HepG2 (cell line): ENCODE measurements around the gene GPS1. TPM values are rescaled to one million over a fixed set of nuclear protein-coding genes. Genes with fewer than 3 reads are reported as not detected.
A peak's percentile ranks its signal among the peaks of the same experiment; 100 is the strongest.

Source experiments
- ARNTL ChIP-seq: sonication (generic); formaldehyde crosslinking; IDR thresholded peaks from 2 replicates; pipeline ENCODE4 v1.4.0; 2020; ENCODE audit warnings: mild to moderate bottlenecking, missing genetic modification reagents
- ETV5 ChIP-seq: IDR thresholded peaks from 2 replicates; pipeline ENCODE4 v1.6.1; 2018; ENCODE audit warnings: missing biosample characterization, missing genetic modification reagents, inconsistent platforms, borderline replicate concordance
- KMT2A ChIP-seq: sonication (generic); formaldehyde crosslinking; IDR thresholded peaks from 2 replicates; pipeline ENCODE4 v1.4.0; 2020; ENCODE audit warnings: missing genetic modification reagents
- MEIS2 ChIP-seq: sonication (generic); formaldehyde crosslinking; IDR thresholded peaks from 2 replicates; pipeline ENCODE4 v1.9.0; 2021; ENCODE audit warnings: mild to moderate bottlenecking, missing genetic modification reagents
- MIER2 ChIP-seq: IDR thresholded peaks from 2 replicates; pipeline ENCODE4 v1.6.1; 2016; ENCODE audit warnings: missing biosample characterization, missing genetic modification reagents
- SNRNP70 ChIP-seq: fragments of 200-400 bp; formaldehyde crosslinking; IDR thresholded peaks from 2 replicates; pipeline ENCODE4 v1.6.1; 2017; ENCODE audit warnings: mild to moderate bottlenecking, low read depth, low read length, moderate library complexity
- U2AF1 ChIP-seq: fragments of 200-400 bp; formaldehyde crosslinking; optimal IDR thresholded peaks from 2 replicates; pipeline ENCODE3; 2017; ENCODE audit warnings: mild to moderate bottlenecking, low read depth, low read length
- ZFAT ChIP-seq: sonication (generic); formaldehyde crosslinking; conservative IDR thresholded peaks from 2 replicates; pipeline ENCODE4 v1.8.1; 2023; ENCODE audit warnings: missing genetic modification reagents, inconsistent platforms
- ZFP37 ChIP-seq: sonication (generic); formaldehyde crosslinking; IDR thresholded peaks from 2 replicates; pipeline ENCODE4 v1.4.0; 2020; ENCODE audit warnings: missing genetic modification reagents, borderline replicate concordance
- ZNF407 ChIP-seq: sonication (generic); formaldehyde crosslinking; IDR thresholded peaks from one replicate; pipeline ENCODE4 v1.5.1; 2020; ENCODE audit warnings: mild to moderate bottlenecking, missing genetic modification reagents; ENCODE audit errors: not compliant biosample characterization
- ZNF530 ChIP-seq: sonication (generic); formaldehyde crosslinking; IDR thresholded peaks from 2 replicates; pipeline ENCODE4 v1.5.0; 2020; ENCODE audit warnings: low read depth, mild to moderate bottlenecking, missing genetic modification reagents
- ZNF615 ChIP-seq: sonication (generic); formaldehyde crosslinking; IDR thresholded peaks from 2 replicates; pipeline ENCODE4 v1.5.0; 2020; ENCODE audit warnings: mild to moderate bottlenecking, missing genetic modification reagents, borderline replicate concordance
- ZNF720 ChIP-seq: sonication (generic); formaldehyde crosslinking; IDR thresholded peaks from 2 replicates; pipeline ENCODE4 v1.4.0; 2020; ENCODE audit warnings: missing genetic modification reagents
- ZNF737 ChIP-seq: sonication (generic); formaldehyde crosslinking; IDR thresholded peaks from 2 replicates; pipeline ENCODE4 v1.5.0; 2020; ENCODE audit warnings: missing genetic modification reagents, mild to moderate bottlenecking, borderline replicate concordance
- polyA plus RNA-seq, 8 experiments: library from polyadenylated mRNA; depleted of rRNA in 3 of 8; stranded (reverse) in 7 of 8; unstranded in 1 of 8; fragments of >200 nt; fragmentation: Illumina TruSeq in 4 of 8; extraction: Trizol in 4 of 8; gene quantifications; 2 replicates each; pipeline versions ENCODE4 v1.2.1 to v1.2.3, GENCODE V29; 2011 to 2016; ENCODE audit warnings: low read depth in 4 of 8, missing spikeins in 1 of 8, mixed read lengths in 1 of 8; ENCODE audit not compliant: insufficient read depth in 1 of 8
- total RNA-seq, 5 experiments: library from RNA; depleted of rRNA; stranded (reverse); fragments of >200 nt; fragmentation: Illumina TruSeq; extraction: Trizol; gene quantifications; 2 replicates each; pipeline ENCODE4 v1.2.3, GENCODE V29; 2016; ENCODE audit warnings: low read depth in 1 of 5
- TF ChIP-seq, protein P1 (sequence below): sonication (generic); formaldehyde crosslinking; IDR thresholded peaks from 2 replicates; pipeline ENCODE4 v1.4.0; 2020; ENCODE audit warnings: mild to moderate bottlenecking, missing genetic modification reagents
- TF ChIP-seq, protein P2 (sequence below): sonication (generic); formaldehyde crosslinking; conservative IDR thresholded peaks from 2 replicates; pipeline ENCODE4 v1.4.0; 2020; ENCODE audit warnings: missing genetic modification reagents

GPS1 gene
- total and polyA plus RNA-seq, 2 of the 13 experiments (the other 11 are each of a cell fraction or from before 2014, with no cell fraction given): 124 to 128 TPM

GRCh38 chr17:82023447-82024241, 28.1 kb upstream of the GPS1 start (continued):
- TF ChIP-seq ZNF737: no peak
- peak; percentile 76 for TF ChIP-seq ZNF407
- TF ChIP-seq, protein P1, sequence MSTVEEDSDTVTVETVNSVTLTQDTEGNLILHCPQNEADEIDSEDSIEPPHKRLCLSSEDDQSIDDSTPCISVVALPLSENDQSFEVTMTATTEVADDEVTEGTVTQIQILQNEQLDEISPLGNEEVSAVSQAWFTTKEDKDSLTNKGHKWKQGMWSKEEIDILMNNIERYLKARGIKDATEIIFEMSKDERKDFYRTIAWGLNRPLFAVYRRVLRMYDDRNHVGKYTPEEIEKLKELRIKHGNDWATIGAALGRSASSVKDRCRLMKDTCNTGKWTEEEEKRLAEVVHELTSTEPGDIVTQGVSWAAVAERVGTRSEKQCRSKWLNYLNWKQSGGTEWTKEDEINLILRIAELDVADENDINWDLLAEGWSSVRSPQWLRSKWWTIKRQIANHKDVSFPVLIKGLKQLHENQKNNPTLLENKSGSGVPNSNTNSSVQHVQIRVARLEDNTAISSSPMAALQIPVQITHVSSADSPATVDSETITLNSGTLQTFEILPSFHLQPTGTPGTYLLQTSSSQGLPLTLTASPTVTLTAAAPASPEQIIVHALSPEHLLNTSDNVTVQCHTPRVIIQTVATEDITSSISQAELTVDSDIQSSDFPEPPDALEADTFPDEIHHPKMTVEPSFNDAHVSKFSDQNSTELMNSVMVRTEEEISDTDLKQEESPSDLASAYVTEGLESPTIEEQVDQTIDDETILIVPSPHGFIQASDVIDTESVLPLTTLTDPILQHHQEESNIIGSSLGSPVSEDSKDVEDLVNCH (CRISPR knock-in tag): no peak
- peak; percentile 31; the same call in 1 of the 2 replicates for TF ChIP-seq KMT2A (CRISPR knock-in tag)
- no peak; the same call in 1 of the 2 replicates for TF ChIP-seq ETV5 (CRISPR knock-in tag)
- TF ChIP-seq ZFAT (CRISPR knock-in tag): no peak
- TF ChIP-seq SNRNP70: no peak
- no peak for TF ChIP-seq MIER2 (CRISPR knock-in tag)
- TF ChIP-seq U2AF1: peak; percentile 93
- TF ChIP-seq ARNTL (CRISPR knock-in tag): no peak
- no peak for TF ChIP-seq ZNF530 (CRISPR knock-in tag)
- no peak for TF ChIP-seq ZNF720
- TF ChIP-seq ZFP37 (CRISPR knock-in tag): no peak
- TF ChIP-seq ZNF615 (CRISPR knock-in tag): no peak
- TF ChIP-seq, protein P2, sequence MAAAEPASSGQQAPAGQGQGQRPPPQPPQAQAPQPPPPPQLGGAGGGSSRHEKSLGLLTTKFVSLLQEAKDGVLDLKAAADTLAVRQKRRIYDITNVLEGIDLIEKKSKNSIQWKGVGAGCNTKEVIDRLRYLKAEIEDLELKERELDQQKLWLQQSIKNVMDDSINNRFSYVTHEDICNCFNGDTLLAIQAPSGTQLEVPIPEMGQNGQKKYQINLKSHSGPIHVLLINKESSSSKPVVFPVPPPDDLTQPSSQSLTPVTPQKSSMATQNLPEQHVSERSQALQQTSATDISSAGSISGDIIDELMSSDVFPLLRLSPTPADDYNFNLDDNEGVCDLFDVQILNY (CRISPR knock-in tag): peak; percentile 1; the same call in 1 of the 2 replicates
- TF ChIP-seq MEIS2 (CRISPR knock-in tag): no peak
